Vagina (tissue), 2 donors: ENCODE data around the gene ZNF543.

Source experiments
- CTCF ChIP-seq, 3 experiments: fragments of 450-650 bp in 2 of 3; fragments of 200-600 bp in 1 of 3; sonication (generic) in 1 of 3; IDR thresholded peaks; one replicate each; pipeline ENCODE4 v1.5.1; 2017 to 2019; ENCODE audit warnings: antibody characterized with exemption in 3 of 3, mild to moderate bottlenecking in 2 of 3, moderate library complexity in 2 of 3
- POLR2A ChIP-seq, 2 donors: fragments of 450-650 bp; IDR thresholded peaks; one replicate each; pipeline ENCODE4 v1.6.1; 2017; ENCODE audit warnings: antibody characterized with exemption in 2 of 2, mild to moderate bottlenecking in 2 of 2, moderate library complexity in 2 of 2

GRCh38 chr19:57351867-57352266 lies 31.6 kb downstream of the ZNF543 start:
- TF ChIP-seq POLR2A (IDR thresholded peaks at IDR 0.05): no peak
- TF ChIP-seq CTCF (IDR thresholded peaks at IDR 0.05): no peak
